ENCODE data around the gene TMEM116.

- TF ChIP-seq CTCF (conservative IDR thresholded peaks at IDR 0.05; ENCODE audit: low read length) (no peak), EZH2phosphoT487 (IDR thresholded peaks at IDR 0.05; ENCODE audit: borderline replicate concordance, low read depth, low read length) (no peak)
Observed at GRCh38 chr12:111953455-111953854, 59.5 kb downstream of the TMEM116 start.

Data from OCI-LY7 (cell line).